Stimulated activated CD4-positive, alpha-beta T cell treated with anti-CD3 and anti-CD28 coated beads, Interleukin-1b, Interleukin-23, amount 100 ng/mL, for 4 hours (primary cell): ENCODE results near the gene RAB36.

Source experiments
- DNase-seq, 2 donors: peaks; one replicate each; pipeline ENCODE4 v3.0.0-alpha.2; 2020; ENCODE audit warnings: low read depth in 2 of 2

The RAB36 gene

DNA sequence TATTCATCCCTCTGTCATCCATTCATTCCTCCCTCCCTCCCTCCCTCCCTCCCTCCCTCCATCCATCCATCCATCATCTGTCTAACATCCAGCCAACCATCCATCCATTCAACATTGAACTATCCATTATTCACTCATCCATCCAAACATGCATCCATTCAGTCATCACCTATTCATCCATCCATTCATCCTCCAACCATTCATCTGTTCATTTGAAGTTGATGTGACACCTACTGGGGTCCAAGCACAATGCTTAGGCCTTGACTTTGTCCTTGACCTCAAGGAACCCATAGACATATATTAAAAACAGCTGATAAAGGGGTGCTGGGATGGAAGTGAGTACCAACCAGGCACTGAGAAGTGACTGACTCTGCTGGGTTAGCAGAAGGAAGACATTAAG lies 61.6 kb downstream of the RAB36 start:
- no peak for DNase-seq

DNA sequence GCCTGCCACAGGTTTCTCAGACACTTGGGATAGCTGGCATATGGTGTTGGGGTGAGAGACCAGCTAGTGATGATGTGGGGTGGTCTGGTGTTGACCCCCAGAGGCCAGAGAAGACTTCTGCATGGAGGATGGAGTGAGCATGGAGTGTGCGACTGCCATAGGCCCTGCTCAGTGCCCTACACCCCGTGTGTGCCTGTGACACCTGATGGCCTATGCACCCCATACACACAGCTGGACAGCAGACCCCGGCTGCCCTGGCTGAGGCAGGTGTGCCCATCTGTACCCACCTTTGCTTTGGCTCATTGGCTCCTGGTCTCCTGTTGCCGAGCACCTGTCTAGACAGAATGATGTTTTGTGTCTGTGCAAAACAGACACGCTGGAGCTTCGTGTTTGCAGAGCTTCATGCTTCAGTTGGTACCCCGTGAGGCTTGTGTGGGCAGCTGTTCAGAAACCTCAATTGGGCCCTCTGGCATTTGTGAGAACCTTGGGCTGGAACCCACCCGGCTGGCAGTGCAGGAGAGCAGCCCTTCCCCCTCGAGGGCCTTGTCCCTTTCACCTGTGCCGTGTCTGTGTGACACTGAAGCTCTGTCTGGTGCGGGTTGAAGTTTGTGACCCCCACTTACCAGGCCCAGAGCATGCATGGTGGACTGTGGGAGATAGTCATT lies 62.6 kb downstream of the RAB36 start:
- no peak for DNase-seq

DNA sequence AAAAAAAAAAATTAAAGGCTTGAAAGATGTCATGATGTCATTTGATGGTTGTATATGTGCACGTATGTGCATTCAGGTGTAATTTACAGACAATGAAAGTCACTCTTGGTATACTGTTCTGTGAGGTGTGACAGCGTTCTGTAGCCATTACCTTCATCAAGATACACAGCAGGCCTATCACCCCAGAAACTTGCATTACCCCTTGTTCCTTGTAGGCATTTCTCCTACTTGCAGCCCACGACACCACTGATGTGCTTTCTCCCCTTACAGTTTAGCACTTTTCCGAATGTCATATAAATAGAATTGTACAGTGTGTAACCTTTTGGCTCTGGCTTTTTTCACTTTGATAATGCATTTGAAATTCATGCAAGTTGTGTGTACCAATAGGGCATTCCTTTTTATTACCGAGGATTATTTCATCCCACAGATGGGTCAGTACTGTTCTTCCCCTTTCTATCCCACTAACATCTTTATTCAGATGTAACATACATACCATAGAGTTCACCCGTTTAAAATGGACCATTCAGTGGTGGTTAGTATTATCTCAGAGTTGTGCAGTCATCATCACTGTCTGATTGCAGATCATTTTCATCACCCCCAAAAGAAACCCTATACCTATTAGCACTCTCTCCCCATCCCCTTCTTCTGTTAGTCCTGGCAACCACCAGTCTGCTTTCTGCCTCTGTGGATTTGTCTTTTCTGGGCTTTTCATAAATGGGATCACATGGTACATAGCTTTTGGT lies 65.3 kb downstream of the RAB36 start:
- DNase-seq = no peak

DNA sequence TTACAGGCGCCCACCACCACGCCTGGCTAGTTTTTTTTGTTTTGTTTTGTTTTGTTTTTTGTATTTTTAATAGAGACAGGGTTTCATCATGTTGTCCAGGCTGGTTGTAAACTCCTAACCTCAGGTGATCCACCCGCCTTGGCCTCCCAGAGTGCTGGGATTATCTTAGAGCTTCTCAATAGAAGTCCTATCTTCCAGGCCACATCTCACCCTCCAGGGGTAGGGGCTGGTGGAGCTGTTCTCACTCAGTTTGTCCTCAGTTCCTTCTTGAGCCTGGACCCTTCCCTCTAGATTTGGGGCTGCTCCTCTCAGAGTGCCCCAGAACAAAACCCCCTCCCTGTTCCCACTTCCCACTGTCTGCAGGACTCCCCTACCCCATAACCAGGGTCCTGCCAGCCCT lies 66.3 kb downstream of the RAB36 start:
- no peak for DNase-seq

DNA sequence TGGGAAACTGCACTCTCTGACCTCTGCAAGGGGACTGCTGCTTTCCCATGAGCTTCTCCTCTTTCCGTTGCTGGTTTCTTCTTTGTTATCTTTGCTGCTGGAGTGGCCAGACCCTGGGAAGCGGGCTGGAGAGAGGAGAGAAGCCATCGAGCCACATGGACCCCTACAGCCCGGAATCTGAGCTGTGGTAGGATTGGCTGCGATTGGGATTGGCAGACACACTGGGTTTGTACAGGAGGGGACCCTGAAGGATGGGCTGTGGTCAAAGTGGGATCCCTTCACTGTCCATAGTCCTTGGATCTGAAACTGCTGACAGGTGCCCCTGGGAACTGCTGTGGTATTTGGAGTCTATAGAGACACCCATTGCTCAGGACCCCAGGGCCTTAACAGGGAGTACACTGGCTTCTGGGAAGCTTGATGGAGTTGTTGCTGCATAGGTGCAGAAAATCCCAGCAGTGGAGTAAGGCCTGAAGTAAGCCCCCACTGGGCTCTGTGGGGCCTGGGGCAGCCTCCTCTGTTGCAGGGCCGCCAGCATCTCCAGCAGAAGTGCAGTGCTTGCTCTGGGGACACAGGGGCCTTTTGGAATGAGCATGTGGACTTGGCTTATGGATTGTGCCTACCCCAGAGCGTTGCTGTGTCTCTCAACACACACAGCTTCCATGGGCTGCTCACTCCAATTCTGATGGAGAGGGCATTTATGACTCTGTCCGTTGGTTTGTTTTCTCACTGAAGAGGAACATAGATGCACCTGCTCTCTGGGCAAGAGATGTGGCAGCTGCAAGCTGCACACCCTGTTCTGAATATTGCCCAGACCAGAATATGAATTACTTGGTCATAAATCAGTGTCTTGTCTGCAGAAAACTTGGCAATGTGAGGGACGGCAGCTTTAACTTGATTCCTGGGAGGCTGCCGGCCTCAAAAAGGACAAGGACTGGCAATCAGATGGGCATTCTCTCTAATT lies 67.1 kb downstream of the RAB36 start:
- DNase-seq = no peak

DNA sequence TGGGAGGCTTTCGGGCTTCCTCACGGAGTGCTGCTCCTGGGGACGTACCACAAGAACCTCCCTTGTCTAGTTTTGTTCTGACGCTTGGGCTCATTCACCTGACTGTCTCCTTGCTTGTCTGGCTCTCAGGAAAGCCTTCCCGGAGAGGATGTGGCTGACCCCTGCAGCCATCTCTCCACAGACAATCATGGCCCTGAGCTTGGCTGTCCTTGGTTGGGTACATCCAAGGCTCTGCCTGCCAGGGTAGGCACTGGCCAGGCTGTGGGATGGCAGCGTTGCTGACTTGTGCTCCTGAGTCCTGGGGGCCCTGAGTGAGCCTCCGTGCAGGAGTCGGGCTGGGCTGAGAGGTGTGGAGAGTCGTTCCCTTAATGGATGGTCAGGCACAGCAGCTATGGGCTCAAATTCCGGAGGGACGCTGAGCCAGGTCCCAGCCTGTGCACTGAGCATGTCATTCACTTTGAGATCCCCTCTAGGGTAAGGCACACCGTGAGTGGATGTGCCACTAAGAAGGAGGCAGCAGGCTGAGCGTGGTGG lies 67.8 kb downstream of the RAB36 start:
- no peak for DNase-seq

DNA sequence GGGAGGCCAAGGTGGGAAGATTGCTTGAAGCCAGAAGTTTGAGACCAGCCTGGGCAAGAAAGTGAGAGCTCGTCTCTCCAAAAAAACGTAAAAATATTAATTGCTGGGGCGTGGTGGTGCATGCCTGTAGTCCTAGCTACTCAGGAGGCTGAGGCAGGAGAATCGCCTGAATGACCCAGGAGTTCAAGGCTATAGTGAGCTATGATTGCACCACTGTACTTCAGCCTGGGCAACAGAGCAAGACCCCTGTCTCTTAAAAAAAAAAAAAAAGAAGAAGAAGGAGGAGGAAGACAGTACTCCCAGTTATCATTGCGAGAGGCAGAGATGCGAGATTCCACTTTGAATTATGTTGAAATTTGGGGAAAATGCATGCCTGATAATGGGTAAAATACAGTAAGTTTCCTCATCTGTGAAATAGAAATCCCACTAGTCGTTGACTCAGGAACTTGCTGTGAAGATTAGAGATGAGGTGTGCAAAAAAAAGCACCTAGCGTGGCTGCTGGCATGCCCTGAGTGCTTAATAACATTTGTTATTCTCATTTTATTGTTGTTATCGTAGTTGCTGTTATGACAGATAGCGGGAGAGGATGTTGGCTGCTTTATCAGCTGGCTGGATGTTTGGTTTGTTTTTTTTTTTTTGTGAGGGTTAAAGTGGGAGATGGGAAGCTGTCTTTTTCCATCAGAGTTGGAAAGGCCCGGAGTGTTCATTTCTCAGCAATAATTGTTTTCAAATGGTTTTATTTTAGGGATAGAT lies 68.5 kb downstream of the RAB36 start:
- no peak for DNase-seq
